ENCODE measurements around the gene NPC1L1.

DNA sequence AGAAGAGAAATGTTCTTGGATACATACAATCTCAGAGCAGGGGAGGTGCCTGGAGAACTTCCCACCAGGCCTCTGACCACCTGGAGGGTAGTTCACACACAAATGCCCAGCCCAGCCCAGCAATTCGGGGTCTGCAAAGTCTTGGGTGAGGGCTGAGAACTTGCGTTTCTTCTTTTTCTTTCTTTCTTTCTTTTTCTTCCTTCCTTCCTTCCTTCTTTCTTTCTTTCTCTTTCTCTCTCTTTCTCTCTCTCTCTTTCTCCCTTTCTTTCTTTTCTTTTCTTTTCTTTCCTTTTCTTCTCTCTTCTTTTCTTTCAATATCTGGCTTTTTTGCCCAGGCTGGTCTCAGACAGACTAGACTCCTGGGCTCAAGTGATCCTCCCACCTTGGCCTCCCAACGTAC, 22.4 kb downstream of the NPC1L1 start:
- TF ChIP-seq, protein P1, sequence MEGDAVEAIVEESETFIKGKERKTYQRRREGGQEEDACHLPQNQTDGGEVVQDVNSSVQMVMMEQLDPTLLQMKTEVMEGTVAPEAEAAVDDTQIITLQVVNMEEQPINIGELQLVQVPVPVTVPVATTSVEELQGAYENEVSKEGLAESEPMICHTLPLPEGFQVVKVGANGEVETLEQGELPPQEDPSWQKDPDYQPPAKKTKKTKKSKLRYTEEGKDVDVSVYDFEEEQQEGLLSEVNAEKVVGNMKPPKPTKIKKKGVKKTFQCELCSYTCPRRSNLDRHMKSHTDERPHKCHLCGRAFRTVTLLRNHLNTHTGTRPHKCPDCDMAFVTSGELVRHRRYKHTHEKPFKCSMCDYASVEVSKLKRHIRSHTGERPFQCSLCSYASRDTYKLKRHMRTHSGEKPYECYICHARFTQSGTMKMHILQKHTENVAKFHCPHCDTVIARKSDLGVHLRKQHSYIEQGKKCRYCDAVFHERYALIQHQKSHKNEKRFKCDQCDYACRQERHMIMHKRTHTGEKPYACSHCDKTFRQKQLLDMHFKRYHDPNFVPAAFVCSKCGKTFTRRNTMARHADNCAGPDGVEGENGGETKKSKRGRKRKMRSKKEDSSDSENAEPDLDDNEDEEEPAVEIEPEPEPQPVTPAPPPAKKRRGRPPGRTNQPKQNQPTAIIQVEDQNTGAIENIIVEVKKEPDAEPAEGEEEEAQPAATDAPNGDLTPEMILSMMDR (IDR thresholded peaks at IDR 0.05; ENCODE audit: insufficient read depth, low read length, poor library complexity, severe bottlenecking), result no peak
- no peak for TF ChIP-seq EZH2phosphoT487 (conservative IDR thresholded peaks at IDR 0.05; ENCODE audit: low read length)

Data from SU-DHL-6 (cell line).